NT2/D1 (cell line): Measurements from ENCODE around the gene RPS5.

ENCODE experiments used
- SUZ12 ChIP-seq: IDR thresholded peaks from 2 replicates; pipeline ENCODE4 v1.6.1; 2011; ENCODE audit not compliant: insufficient read length, insufficient read depth; ENCODE audit errors: extremely low read depth
- YY1 ChIP-seq: IDR thresholded peaks from 2 replicates; pipeline ENCODE4 v1.6.1; 2011; ENCODE audit not compliant: insufficient read length, insufficient read depth

GRCh38 chr19:58439576-58440554 is 52.8 kb downstream of the RPS5 start, which contains the start of gene ZNF132:
- peak; percentile 77 for TF ChIP-seq YY1
- TF ChIP-seq SUZ12: no peak
